GM12878 (cell line): Measurements from ENCODE around the gene TXNDC5. TPM values are rescaled to one million over a fixed set of nuclear protein-coding genes. Genes with fewer than 3 reads are reported as not detected.

Experiments
- ATF7 ChIP-seq: fragments of 450-650 bp; IDR thresholded peaks from 2 replicates; pipeline ENCODE4 v1.6.1; 2016; ENCODE audit warnings: low read depth, mild to moderate bottlenecking
- BCL11A ChIP-seq: IDR thresholded peaks from 2 replicates; pipeline ENCODE4 v1.6.1; 2011; ENCODE audit warnings: low read depth, low read length
- CBX3 ChIP-seq: fragments of 200-600 bp; sonication (generic); IDR thresholded peaks from 2 replicates; pipeline ENCODE4 v1.6.1; 2016; ENCODE audit warnings: low read depth, borderline replicate concordance
- EP300 ChIP-seq, 2 experiments: fragments of 150-350 bp in 1 of 2; IDR thresholded peaks; 2 replicates each; pipeline ENCODE4 v1.6.1; 2011 to 2012; ENCODE audit warnings: low read depth in 2 of 2, low read length in 2 of 2, borderline replicate concordance in 1 of 2, improper control_type of control experiment in 1 of 2, inconsistent platforms in 1 of 2; ENCODE audit not compliant: control insufficient read depth in 1 of 2
- PML ChIP-seq: IDR thresholded peaks from 2 replicates; pipeline ENCODE4 v1.6.1; 2012; ENCODE audit warnings: low read length, inconsistent platforms
- ZSCAN29 ChIP-seq: fragments of 450-650 bp; IDR thresholded peaks from 2 replicates; pipeline ENCODE4 v1.6.1; 2017; ENCODE audit warnings: mild to moderate bottlenecking, moderate library complexity
- polyA plus RNA-seq, 11 experiments: library from polyadenylated mRNA; depleted of rRNA in 4 of 11; unstranded in 6 of 11; stranded (reverse) in 5 of 11; fragments of >200 nt; fragmentation: Nextera tagmentation in 4 of 11; fragmentation: Illumina TruSeq in 1 of 11; extraction: Ambion mirVana in 4 of 11; extraction: Trizol in 1 of 11; gene quantifications; 1 replicate in 1 of 11; 2 replicates in 10 of 11; pipeline versions ENCODE4 v1.2.1 to v1.2.3, GENCODE V29; 2011 to 2016; ENCODE audit warnings: inconsistent platforms in 2 of 11, missing spikeins in 2 of 11, low read depth in 1 of 11
- total RNA-seq, 4 experiments: library from RNA; depleted of rRNA in 3 of 4; stranded (reverse); fragments of >200 nt in 3 of 4; fragmentation: Illumina TruSeq in 1 of 4; extraction: Trizol in 1 of 4; gene quantifications; 2 replicates each; pipeline versions ENCODE4 v1.2.1 to v1.2.3, GENCODE V29; 2013 to 2021
- TF ChIP-seq, protein P1 (sequence below): fragments of 450-650 bp; IDR thresholded peaks from 2 replicates; pipeline ENCODE4 v1.6.1; 2017; ENCODE audit warnings: mild to moderate bottlenecking, moderate library complexity
- TF ChIP-seq, protein P2 (sequence below): fragments of 450-650 bp; IDR thresholded peaks from 2 replicates; pipeline ENCODE4 v1.6.1; 2017; ENCODE audit warnings: mild to moderate bottlenecking, low read depth, inconsistent platforms; ENCODE audit not compliant: poor library complexity, severe bottlenecking

Gene TXNDC5
- total and polyA plus RNA-seq, 10 of the 15 experiments (the other 5 are each of a cell fraction or from before 2014, with no cell fraction given): 7.2 to 181 (median 132) TPM

DNA sequence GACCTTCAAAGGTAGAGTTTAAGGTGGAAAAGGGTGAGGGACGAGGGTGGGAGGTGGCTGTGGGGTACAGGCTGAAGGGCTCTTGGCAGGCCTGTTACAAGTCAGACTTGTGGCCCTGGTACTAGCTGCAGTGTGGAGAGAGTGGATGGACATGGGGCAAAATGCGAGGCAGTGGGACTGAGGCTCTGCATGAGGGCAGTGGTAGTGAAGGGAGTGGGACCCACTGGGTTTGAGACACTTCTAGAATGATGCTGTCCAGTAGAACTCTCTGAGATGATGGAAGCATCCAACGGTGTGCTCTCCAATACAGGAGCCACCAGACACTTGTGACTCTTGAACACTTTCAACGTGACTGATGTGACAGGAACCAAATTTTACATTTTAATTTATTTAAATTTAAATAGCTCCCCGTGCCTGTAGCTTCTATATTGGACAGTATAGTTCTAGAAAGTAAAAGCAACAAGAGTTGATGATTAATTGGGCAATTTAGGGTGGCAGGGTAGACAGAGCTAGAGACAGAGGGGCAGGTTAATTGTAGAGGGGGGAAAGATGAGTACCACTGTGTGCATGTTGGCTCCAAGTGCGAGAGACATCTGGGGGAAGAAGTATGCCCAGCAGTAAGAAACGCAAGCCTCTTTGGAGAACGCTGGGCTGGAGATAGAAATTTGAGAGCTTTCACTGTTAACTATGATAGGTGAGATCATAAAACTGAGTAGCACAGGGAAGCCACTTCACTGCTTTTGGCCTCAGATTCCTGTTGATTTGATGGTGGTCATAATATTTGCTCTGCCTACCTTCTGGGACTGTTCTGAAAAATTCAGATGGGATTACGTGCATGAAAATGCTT lies 77.5 kb downstream of the TXNDC5 start (continued):
- TF ChIP-seq, protein P1, sequence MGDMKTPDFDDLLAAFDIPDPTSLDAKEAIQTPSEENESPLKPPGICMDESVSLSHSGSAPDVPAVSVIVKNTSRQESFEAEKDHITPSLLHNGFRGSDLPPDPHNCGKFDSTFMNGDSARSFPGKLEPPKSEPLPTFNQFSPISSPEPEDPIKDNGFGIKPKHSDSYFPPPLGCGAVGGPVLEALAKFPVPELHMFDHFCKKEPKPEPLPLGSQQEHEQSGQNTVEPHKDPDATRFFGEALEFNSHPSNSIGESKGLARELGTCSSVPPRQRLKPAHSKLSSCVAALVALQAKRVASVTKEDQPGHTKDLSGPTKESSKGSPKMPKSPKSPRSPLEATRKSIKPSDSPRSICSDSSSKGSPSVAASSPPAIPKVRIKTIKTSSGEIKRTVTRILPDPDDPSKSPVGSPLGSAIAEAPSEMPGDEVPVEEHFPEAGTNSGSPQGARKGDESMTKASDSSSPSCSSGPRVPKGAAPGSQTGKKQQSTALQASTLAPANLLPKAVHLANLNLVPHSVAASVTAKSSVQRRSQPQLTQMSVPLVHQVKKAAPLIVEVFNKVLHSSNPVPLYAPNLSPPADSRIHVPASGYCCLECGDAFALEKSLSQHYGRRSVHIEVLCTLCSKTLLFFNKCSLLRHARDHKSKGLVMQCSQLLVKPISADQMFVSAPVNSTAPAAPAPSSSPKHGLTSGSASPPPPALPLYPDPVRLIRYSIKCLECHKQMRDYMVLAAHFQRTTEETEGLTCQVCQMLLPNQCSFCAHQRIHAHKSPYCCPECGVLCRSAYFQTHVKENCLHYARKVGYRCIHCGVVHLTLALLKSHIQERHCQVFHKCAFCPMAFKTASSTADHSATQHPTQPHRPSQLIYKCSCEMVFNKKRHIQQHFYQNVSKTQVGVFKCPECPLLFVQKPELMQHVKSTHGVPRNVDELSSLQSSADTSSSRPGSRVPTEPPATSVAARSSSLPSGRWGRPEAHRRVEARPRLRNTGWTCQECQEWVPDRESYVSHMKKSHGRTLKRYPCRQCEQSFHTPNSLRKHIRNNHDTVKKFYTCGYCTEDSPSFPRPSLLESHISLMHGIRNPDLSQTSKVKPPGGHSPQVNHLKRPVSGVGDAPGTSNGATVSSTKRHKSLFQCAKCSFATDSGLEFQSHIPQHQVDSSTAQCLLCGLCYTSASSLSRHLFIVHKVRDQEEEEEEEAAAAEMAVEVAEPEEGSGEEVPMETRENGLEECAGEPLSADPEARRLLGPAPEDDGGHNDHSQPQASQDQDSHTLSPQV: no peak
- TF ChIP-seq BCL11A: no peak
- TF ChIP-seq ATF7: no peak
- no peak for TF ChIP-seq EP300 (IDR thresholded peaks at IDR 0.05; ENCODE audit: borderline replicate concordance in 1 of 2, control insufficient read depth in 1 of 2, low read depth in 2 of 2, low read length in 2 of 2)
- TF ChIP-seq PML: no peak
- TF ChIP-seq ZSCAN29: no peak
- TF ChIP-seq, protein P2, sequence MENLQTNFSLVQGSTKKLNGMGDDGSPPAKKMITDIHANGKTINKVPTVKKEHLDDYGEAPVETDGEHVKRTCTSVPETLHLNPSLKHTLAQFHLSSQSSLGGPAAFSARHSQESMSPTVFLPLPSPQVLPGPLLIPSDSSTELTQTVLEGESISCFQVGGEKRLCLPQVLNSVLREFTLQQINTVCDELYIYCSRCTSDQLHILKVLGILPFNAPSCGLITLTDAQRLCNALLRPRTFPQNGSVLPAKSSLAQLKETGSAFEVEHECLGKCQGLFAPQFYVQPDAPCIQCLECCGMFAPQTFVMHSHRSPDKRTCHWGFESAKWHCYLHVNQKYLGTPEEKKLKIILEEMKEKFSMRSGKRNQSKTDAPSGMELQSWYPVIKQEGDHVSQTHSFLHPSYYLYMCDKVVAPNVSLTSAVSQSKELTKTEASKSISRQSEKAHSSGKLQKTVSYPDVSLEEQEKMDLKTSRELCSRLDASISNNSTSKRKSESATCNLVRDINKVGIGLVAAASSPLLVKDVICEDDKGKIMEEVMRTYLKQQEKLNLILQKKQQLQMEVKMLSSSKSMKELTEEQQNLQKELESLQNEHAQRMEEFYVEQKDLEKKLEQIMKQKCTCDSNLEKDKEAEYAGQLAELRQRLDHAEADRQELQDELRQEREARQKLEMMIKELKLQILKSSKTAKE: no peak
- TF ChIP-seq CBX3: no peak

Other genes starting within 250 kb of the TXNDC5 start
- 0.05 TPM in 1 of 2 replicates, not detected in the other for gene BMP6, start 184.7 kb downstream of the TXNDC5 start, total RNA-seq (2014; rRNA removed)
- gene BMP6, start 184.7 kb downstream of the TXNDC5 start, total RNA-seq (2014; rRNA removed; fragmentation: Illumina TruSeq; extraction: Trizol): 0.09 TPM in 1 of 2 replicates, not detected in the other
- gene BMP6, start 184.7 kb downstream of the TXNDC5 start, total RNA-seq (2021): 0.15 TPM in 1 of 2 replicates, not detected in the other
- not detected in 2 replicates for gene BMP6, start 184.7 kb downstream of the TXNDC5 start, polyA plus RNA-seq (2011; rRNA removed)
- not detected in 2 replicates for gene BMP6, start 184.7 kb downstream of the TXNDC5 start, polyA plus RNA-seq (2014; fragmentation: Illumina TruSeq; extraction: Trizol)
- under 1 TPM; 0.02 to 0.11 TPM for gene BMP6, start 184.7 kb downstream of the TXNDC5 start, polyA plus RNA-seq (2014; fragmentation: Nextera tagmentation; extraction: Ambion mirVana)
- 0.04 TPM in 1 of 2 replicates, not detected in the other for gene BMP6, start 184.7 kb downstream of the TXNDC5 start, polyA plus RNA-seq (2014; rRNA removed)
- under 1 TPM in 1 of 2 experiments, not detected in 1; 0.05 TPM for gene BMP6, start 184.7 kb downstream of the TXNDC5 start, polyA plus RNA-seq (2016; fragmentation: Nextera tagmentation; extraction: Ambion mirVana)
- gene BLOC1S5, start 153.6 kb upstream of the TXNDC5 start, total RNA-seq (2014; rRNA removed): 15.5 and 16.8 TPM in 2 replicates
- 18.4 and 18.6 TPM in 2 replicates for gene BLOC1S5, start 153.6 kb upstream of the TXNDC5 start, total RNA-seq (2014; rRNA removed; fragmentation: Illumina TruSeq; extraction: Trizol)
- 11.9 and 13.2 TPM in 2 replicates for gene BLOC1S5, start 153.6 kb upstream of the TXNDC5 start, total RNA-seq (2021)
- gene BLOC1S5, start 153.6 kb upstream of the TXNDC5 start, polyA plus RNA-seq (2011; rRNA removed): 16.6 and 24.7 TPM in 2 replicates
- 22.2 and 33.2 TPM in 2 replicates for gene BLOC1S5, start 153.6 kb upstream of the TXNDC5 start, polyA plus RNA-seq (2014; fragmentation: Illumina TruSeq; extraction: Trizol)
- gene BLOC1S5, start 153.6 kb upstream of the TXNDC5 start, polyA plus RNA-seq (2014; fragmentation: Nextera tagmentation; extraction: Ambion mirVana): 1 to 10 TPM; 4.3 to 5.9 TPM
- 11.3 and 15.1 TPM in 2 replicates for gene BLOC1S5, start 153.6 kb upstream of the TXNDC5 start, polyA plus RNA-seq (2014; rRNA removed)
- gene BLOC1S5, start 153.6 kb upstream of the TXNDC5 start, polyA plus RNA-seq (2016; fragmentation: Nextera tagmentation; extraction: Ambion mirVana): 10 to 100 TPM; 20.2 to 21.2 TPM
- 69.4 and 72.2 TPM in 2 replicates for gene EEF1E1, start 191.8 kb upstream of the TXNDC5 start, total RNA-seq (2014; rRNA removed)
- 124 and 136 TPM in 2 replicates for gene EEF1E1, start 191.8 kb upstream of the TXNDC5 start, total RNA-seq (2014; rRNA removed; fragmentation: Illumina TruSeq; extraction: Trizol)
- gene EEF1E1, start 191.8 kb upstream of the TXNDC5 start, total RNA-seq (2021): 53.5 and 55.3 TPM in 2 replicates
- 117 and 154 TPM in 2 replicates for gene EEF1E1, start 191.8 kb upstream of the TXNDC5 start, polyA plus RNA-seq (2011; rRNA removed)
- 102 and 127 TPM in 2 replicates for gene EEF1E1, start 191.8 kb upstream of the TXNDC5 start, polyA plus RNA-seq (2014; fragmentation: Illumina TruSeq; extraction: Trizol)
- 100 to 1,000 TPM; 594 to 668 TPM for gene EEF1E1, start 191.8 kb upstream of the TXNDC5 start, polyA plus RNA-seq (2014; fragmentation: Nextera tagmentation; extraction: Ambion mirVana)
- 87.8 and 119 TPM in 2 replicates for gene EEF1E1, start 191.8 kb upstream of the TXNDC5 start, polyA plus RNA-seq (2014; rRNA removed)
- 100 to 1,000 TPM; 175 to 188 TPM for gene EEF1E1, start 191.8 kb upstream of the TXNDC5 start, polyA plus RNA-seq (2016; fragmentation: Nextera tagmentation; extraction: Ambion mirVana)